PC-9 (cell line): ENCODE results near the gene MPST.
"Not testable (repeated sequence)": the region's sequence is repeated elsewhere in the genome, so short reads cannot be mapped to it uniquely, and the experiment has no call there.

Experiments
- EZH2 ChIP-seq: fragments of 200-600 bp; sonication (generic); IDR thresholded peaks from 2 replicates; pipeline ENCODE4 v1.8.0; 2017; ENCODE audit warnings: antibody characterized with exemption, low read depth
- TF ChIP-seq, protein P1 (sequence below): fragments of 200-600 bp; sonication (generic); conservative IDR thresholded peaks from 2 replicates; pipeline ENCODE4 v1.6.1; 2017; ENCODE audit warnings: mixed run types, antibody characterized with exemption, mild to moderate bottlenecking, moderate library complexity

GRCh38 chr22:37071850-37072592, 52.5 kb downstream of the MPST start:
- TF ChIP-seq, protein P1, sequence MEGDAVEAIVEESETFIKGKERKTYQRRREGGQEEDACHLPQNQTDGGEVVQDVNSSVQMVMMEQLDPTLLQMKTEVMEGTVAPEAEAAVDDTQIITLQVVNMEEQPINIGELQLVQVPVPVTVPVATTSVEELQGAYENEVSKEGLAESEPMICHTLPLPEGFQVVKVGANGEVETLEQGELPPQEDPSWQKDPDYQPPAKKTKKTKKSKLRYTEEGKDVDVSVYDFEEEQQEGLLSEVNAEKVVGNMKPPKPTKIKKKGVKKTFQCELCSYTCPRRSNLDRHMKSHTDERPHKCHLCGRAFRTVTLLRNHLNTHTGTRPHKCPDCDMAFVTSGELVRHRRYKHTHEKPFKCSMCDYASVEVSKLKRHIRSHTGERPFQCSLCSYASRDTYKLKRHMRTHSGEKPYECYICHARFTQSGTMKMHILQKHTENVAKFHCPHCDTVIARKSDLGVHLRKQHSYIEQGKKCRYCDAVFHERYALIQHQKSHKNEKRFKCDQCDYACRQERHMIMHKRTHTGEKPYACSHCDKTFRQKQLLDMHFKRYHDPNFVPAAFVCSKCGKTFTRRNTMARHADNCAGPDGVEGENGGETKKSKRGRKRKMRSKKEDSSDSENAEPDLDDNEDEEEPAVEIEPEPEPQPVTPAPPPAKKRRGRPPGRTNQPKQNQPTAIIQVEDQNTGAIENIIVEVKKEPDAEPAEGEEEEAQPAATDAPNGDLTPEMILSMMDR = not testable (repeated sequence)
- TF ChIP-seq EZH2 = not testable (repeated sequence)
